Fibroblast of lung (primary cell): ENCODE data around the gene DNAJC24.

Experiments
- CTCF ChIP-seq, 2 donors: IDR thresholded peaks in 1 of 2; conservative IDR thresholded peaks in 1 of 2; 1 replicate in 1 of 2; 2 replicates in 1 of 2; pipeline ENCODE4 v1.5.1; 2011 to 2012; ENCODE audit warnings: low read length in 2 of 2, control low read depth in 1 of 2, inconsistent platforms in 1 of 2, low read depth in 1 of 2, mild to moderate bottlenecking in 1 of 2
- EZH2 ChIP-seq: IDR thresholded peaks from 2 replicates; pipeline ENCODE4 v1.5.1; 2012; ENCODE audit warnings: low read length, control low read depth, mild to moderate bottlenecking; ENCODE audit errors: missing control alignments

- TF ChIP-seq CTCF (conservative IDR thresholded peaks at IDR 0.05 in 1 of 2, IDR thresholded peaks at IDR 0.05 in 1 of 2; ENCODE audit: low read depth in 1 of 2, low read length in 2 of 2): peak; percentile 64 to 75
- no peak for TF ChIP-seq EZH2
Measured at GRCh38 chr11:31340903-31341572, 28.6 kb upstream of the DNAJC24 start.
